Keratinocyte (primary cell): ENCODE results near the gene EXOC6B. TPM values are rescaled to one million over a fixed set of nuclear protein-coding genes. Genes with fewer than 3 reads are reported as not detected.

Source experiments
- DNase-seq: peaks from one replicate; pipeline ENCODE4 v3.0.0-alpha.2; 2011; ENCODE audit warnings: low read depth, missing footprints, low spot score
- FAIRE-seq: peaks from 2 replicates; lab custom pipeline; 2011; peaks lifted over from hg19 to GRCh38; lab: Jason Lieb, UNC
- H2AFZ ChIP-seq: 2 replicates; pipeline ENCODE4 v1.6.0; 2012; ENCODE audit warnings: low read length, control low read depth, inconsistent platforms; ENCODE audit not compliant: control insufficient read depth
- H3K27ac ChIP-seq: 2 replicates; pipeline ENCODE4 v1.5.1; 2011; ENCODE audit warnings: low read length; ENCODE audit not compliant: control insufficient read depth, insufficient read depth
- H3K27me3 ChIP-seq: 3 replicates; pipeline ENCODE4 v1.6.0; 2011; ENCODE audit warnings: low read length; ENCODE audit not compliant: control insufficient read depth, insufficient read depth; ENCODE audit errors: extremely low read depth
- H3K36me3 ChIP-seq, 2 experiments: 2 replicates in 1 of 2; 3 replicates in 1 of 2; pipeline ENCODE4 v1.5.1; 2011; ENCODE audit warnings: low read length in 2 of 2, mild to moderate bottlenecking in 1 of 2; ENCODE audit not compliant: control insufficient read depth in 2 of 2, insufficient read depth in 2 of 2; ENCODE audit errors: extremely low read depth in 1 of 2
- H3K4me1 ChIP-seq: 3 replicates; pipeline ENCODE4 v1.5.1; 2011; ENCODE audit warnings: low read length; ENCODE audit not compliant: control insufficient read depth, insufficient read depth; ENCODE audit errors: extremely low read depth
- H3K4me2 ChIP-seq: 3 replicates; pipeline ENCODE4 v1.6.0; 2011; ENCODE audit warnings: low read depth, low read length; ENCODE audit not compliant: control insufficient read depth, insufficient read depth; ENCODE audit errors: extremely low read depth
- H3K4me3 ChIP-seq, 3 experiments: fragments of 200-600 bp in 1 of 3; sonication (generic) in 1 of 3; 2 replicates in 2 of 3; 3 replicates in 1 of 3; pipeline ENCODE4 v1.5.1; 2011 to 2016; ENCODE audit warnings: low read length in 3 of 3, mild to moderate bottlenecking in 3 of 3, control low read depth in 2 of 3, inconsistent platforms in 1 of 3, low read depth in 1 of 3, mixed read lengths in 1 of 3, mixed run types in 1 of 3, moderate library complexity in 1 of 3; ENCODE audit not compliant: control insufficient read depth in 2 of 3, insufficient read depth in 2 of 3; ENCODE audit errors: extremely low read depth in 1 of 3
- H3K79me2 ChIP-seq: 2 replicates; pipeline ENCODE4 v1.6.0; 2012; ENCODE audit warnings: low read length; ENCODE audit not compliant: control insufficient read depth, insufficient read depth
- H3K9ac ChIP-seq: 3 replicates; pipeline ENCODE4 v1.6.0; 2011; ENCODE audit warnings: low read length; ENCODE audit not compliant: control insufficient read depth, insufficient read depth; ENCODE audit errors: extremely low read depth
- H3K9me1 ChIP-seq: 3 replicates; pipeline ENCODE4 v1.6.0; 2011; ENCODE audit warnings: low read length; ENCODE audit not compliant: control insufficient read depth, insufficient read depth; ENCODE audit errors: extremely low read depth
- H3K9me3 ChIP-seq: 2 replicates; pipeline ENCODE4 v1.5.1; 2012; ENCODE audit warnings: low read depth, low read length; ENCODE audit not compliant: control insufficient read depth
- H4K20me1 ChIP-seq: 3 replicates; pipeline ENCODE4 v1.6.0; 2011; ENCODE audit warnings: low read length; ENCODE audit not compliant: control insufficient read depth, insufficient read depth; ENCODE audit errors: extremely low read depth
- CTCF ChIP-seq, 3 experiments: IDR thresholded peaks in 1 of 3; conservative IDR thresholded peaks in 1 of 3; optimal IDR thresholded peaks in 1 of 3; 2 replicates in 2 of 3; 3 replicates in 1 of 3; pipeline versions ENCODE3 to v1.5.1; 2011; ENCODE audit warnings: low read length in 3 of 3, mild to moderate bottlenecking in 3 of 3, moderate library complexity in 2 of 3, control low read depth in 1 of 3, inconsistent platforms in 1 of 3; ENCODE audit not compliant: insufficient read depth in 2 of 3; ENCODE audit errors: extremely low read depth in 1 of 3
- EZH2 ChIP-seq: IDR thresholded peaks from one replicate; pipeline ENCODE4 v1.6.1; 2012; ENCODE audit warnings: inconsistent platforms, mild to moderate bottlenecking, low read length, moderate library complexity
- dilution Hi-C: fragments of 300-500 bp; cut with MboI; formaldehyde crosslinking; loops from one replicate; pipeline ENCODE4 v1.7.0; 2020; ENCODE audit warnings: low sequenced_read_pairs; ENCODE audit not compliant: extremely low pct_ligation_motif_present
- polyA plus RNA-seq, 5 experiments: library from polyadenylated mRNA; depleted of rRNA in 3 of 5; stranded (reverse) in 3 of 5; stranded (forward) in 1 of 5; unstranded in 1 of 5; fragments of >200 nt; gene quantifications; 1 replicate in 1 of 5; 2 replicates in 3 of 5; 3 replicates in 1 of 5; pipeline versions ENCODE4 v1.2.1 to v1.2.3, GENCODE V29; 2011 to 2012; ENCODE audit warnings: missing spikeins in 2 of 5, low read depth in 1 of 5, low replicate concordance in 1 of 5

EXOC6B gene
- polyA plus RNA-seq, 1 donor (not counting 4 experiments of a cell fraction or from before 2014, with no cell fraction given): 37.3 TPM

- no peak overlapping the region for H3K9ac ChIP-seq
- H2AFZ ChIP-seq: no peak overlapping the region
- DNase-seq: no peak
- no peaks in the 10 kb centered on the region for H3K36me3 ChIP-seq
- TF ChIP-seq CTCF (optimal IDR thresholded peaks at IDR 0.05 in 1 of 3, IDR thresholded peaks at IDR 0.05 in 1 of 3, conservative IDR thresholded peaks at IDR 0.05 in 1 of 3; ENCODE audit: extremely low read depth in 1 of 3, insufficient read depth in 2 of 3, low read length in 3 of 3) (no peak), EZH2 (no peak)
- H3K79me2 ChIP-seq: no peaks in the 10 kb centered on the region
- no peak for FAIRE-seq
- dilution Hi-C loops: no loop called here
- no peaks in the 10 kb centered on the region for H3K9me3 ChIP-seq
- H4K20me1 ChIP-seq: no peaks in the 10 kb centered on the region
- H3K9me1 ChIP-seq: no peaks in the 10 kb centered on the region
- no peak overlapping the region for H3K4me2 ChIP-seq
- no peaks in the 10 kb centered on the region for H3K27me3 ChIP-seq
- H3K27ac ChIP-seq: no peak overlapping the region
- H3K4me3 ChIP-seq: no peak overlapping the region
- H3K4me1 ChIP-seq: no peaks in the 10 kb centered on the region
These were observed 413.6 kb downstream of the EXOC6B start for GRCh38 chr2:72412214-72412613.

- Histone ChIP-seq H3K9ac (no peak overlapping the region), H3K9me1 (no peaks in the 10 kb centered on the region), H3K4me2 (no peak overlapping the region), H3K79me2 (no peaks in the 10 kb centered on the region), H3K4me1 (no peaks in the 10 kb centered on the region), H3K36me3 (no peaks in the 10 kb centered on the region), H4K20me1 (no peaks in the 10 kb centered on the region), H3K27me3 (no peaks in the 10 kb centered on the region), H3K4me3 (no peak overlapping the region), H3K27ac (no peak overlapping the region), H2AFZ (no peak overlapping the region), H3K9me3 (no peaks in the 10 kb centered on the region)
- dilution Hi-C loops: no loop called here
- no peak for TF ChIP-seq EZH2
- TF ChIP-seq CTCF (optimal IDR thresholded peaks at IDR 0.05 in 1 of 3, IDR thresholded peaks at IDR 0.05 in 1 of 3, conservative IDR thresholded peaks at IDR 0.05 in 1 of 3; ENCODE audit: extremely low read depth in 1 of 3, insufficient read depth in 2 of 3, low read length in 3 of 3): no peak
- DNase-seq (no peak), FAIRE-seq (no peak)
These were observed 426.0 kb downstream of the EXOC6B start for GRCh38 chr2:72399879-72400278.
